Posterior vena cava (tissue), 2 donors: Measurements from ENCODE around the gene NPBWR2. TPM values are rescaled to one million over a fixed set of nuclear protein-coding genes. Genes with fewer than 3 reads are reported as not detected.

Experiments used
- DNase-seq: peaks from one replicate; pipeline ENCODE4 v3.0.0-alpha.2; 2020; ENCODE audit warnings: low spot score
- intact Hi-C, 2 donors: fragments of 100-400 bp; cut with DNase I; formaldehyde crosslinking; loops; one replicate each; pipeline versions ENCODE4 v1.14.1 to v1.14.2; 2022 to 2023
- total RNA-seq, 2 donors: library from RNA; stranded (reverse); fragmentation: NEBNext Ultra II Directional; extraction: Animal tissue kit (Norgen Biotek cat#: 25700); gene quantifications; one replicate each; pipeline ENCODE4 v1.2.1, GENCODE V29; 2021
- donor health status: DM: yes; HTN: yes; CAD: no.
- donor health status: DM: yes; HTN: yes; CAD: no.

The NPBWR2 gene
- total RNA-seq, 2 donors from 2014 or later, result not detected

DNA sequence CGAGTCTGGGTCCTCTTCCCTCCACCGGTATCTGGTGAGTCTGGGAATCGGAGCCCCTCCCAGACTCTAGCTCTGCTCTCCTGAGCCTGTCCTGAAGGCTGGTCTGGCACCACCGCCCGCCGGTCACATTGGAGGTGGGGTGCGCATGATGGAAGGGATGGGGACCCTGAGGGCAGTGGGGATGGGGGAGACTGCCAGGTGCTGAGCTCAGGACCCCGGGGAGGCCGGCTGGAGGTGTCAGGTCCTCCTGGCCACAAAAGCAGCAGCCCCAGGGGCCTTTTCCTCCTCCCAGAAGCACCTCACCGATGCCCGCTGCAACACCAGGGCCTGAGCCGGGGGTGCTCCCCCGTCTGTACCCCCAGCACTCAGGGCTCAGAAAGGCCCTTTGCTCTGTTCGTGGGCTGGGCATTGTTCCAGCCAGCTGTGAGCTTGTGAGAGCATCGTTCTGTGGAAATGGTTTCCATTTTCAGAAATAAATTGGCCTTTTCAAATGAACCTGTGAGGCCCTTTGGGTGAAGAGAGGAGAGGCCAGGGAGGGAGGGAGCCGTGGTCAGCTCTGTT lies 2.5 kb upstream of the NPBWR2 start:
- intact Hi-C loops, result loop anchor here in 1 of 2 donors (10.0 kb wide), 1 partner anchor 75 kb away; the partner anchor contains the start of gene C20orf204
- peak; percentile 70 for DNase-seq

DNA sequence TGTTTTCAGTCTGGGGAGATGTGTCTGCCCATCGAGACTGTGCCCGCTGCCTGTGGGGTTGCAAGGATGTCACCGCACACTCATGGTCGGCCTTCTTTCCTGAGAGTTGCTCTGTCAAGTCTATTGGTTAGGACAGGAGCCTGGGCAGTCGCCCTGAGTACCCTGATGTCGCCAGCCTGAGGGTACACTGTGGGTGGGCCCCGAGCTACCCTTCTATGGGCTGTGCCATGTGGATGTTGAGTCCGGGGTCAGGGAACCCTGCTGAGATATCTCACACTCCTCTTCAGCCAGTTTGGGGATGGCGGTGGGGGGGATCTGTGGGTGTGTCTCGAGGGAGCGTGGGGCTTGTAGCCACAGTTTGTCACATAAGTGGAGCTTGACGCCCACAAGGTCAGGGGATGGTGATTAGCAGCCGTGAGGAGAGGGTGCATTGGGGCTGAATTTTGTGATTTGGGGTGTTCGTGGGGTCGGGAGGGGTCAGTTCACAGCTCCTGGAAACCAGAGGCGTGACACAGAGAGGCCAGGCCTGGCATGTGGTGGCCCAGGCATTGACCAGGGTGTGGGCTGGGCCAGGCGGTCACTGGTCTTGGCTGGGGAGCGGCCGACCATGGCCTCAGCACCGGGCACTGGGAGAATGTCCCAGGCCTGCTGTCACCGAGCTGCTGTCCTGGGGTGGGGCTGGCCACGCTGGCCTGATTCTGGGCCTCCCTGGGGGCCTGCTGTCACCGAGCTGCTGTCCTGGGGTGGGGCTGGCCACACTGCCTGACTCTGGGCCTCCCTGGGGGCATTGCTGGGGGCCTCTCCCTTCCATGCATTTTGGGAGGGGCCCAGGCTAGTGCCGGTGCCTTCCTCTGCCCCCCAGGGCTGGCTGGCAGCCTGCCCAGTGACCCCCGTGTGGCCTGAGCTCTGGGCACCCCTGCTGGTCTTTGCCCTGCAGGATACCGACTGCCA lies 1.6 kb upstream of the NPBWR2 start:
- intact Hi-C loops, result no loop called here
- peak; percentile 70 for DNase-seq

DNA sequence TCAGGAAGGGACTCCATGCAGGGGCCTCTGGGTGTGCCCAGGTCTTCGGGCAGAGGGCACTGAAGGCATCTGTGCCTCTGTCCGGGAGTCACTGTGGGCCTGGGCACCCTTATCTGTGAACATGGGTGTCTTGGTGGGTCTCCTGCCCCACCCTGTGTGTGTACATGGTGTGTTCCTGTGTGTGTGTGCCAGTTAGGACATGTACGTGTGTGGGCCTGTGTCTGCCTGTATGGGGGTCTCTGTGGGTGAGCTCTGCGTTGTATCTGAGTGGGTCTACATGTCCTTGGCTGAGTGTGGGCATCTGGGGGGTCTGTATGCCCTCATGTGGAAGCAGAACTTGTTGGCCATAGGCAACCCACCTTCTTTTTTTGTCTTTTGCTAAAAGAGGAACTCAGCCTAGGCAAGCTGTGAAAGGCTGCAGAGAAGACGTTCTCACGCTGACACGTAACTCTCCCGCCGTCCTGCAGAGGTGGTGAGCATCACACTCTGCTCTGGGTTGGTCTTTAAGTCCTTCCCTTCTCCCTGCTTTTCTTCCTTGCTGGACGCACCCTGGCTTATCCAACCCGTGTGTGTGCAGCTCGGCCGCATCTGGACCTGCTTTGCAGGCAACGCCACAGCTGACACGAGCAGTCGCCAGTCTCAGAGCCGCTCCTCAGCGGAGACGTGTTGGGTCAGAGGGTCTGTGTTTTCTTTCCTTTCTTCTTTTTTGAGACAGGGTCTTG lies 532 bp upstream of the NPBWR2 start:
- DNase-seq, result peak; percentile 70
- intact Hi-C loops, result no loop called here

DNA sequence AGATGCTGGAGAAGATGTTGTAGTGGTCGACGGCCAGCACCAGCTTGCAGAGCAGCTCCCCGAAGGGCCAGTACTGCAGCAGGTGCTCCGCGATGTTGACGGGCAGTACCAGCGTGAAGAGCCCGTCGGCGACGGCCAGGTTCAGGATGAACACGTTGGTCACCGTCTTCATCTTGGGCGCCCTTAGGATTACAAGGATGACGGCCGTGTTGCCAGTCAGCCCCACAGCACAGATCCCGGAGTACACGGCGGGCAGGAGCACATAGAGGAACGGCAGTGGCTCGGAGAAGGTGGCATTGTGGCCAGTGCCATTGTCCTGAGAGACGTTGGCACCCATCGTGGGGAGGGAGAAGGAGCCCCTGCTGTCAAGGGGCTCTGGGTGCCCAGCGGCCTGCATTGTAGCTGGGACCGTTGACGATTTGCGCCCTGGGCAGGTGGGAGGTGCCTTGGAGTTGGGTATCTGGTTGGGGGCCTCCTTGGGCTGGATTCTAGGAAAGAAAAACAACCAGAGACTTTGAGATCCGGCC lies 867 bp downstream of the NPBWR2 start:
- intact Hi-C loops, result no loop called here
- peak; percentile 73 for DNase-seq

DNA sequence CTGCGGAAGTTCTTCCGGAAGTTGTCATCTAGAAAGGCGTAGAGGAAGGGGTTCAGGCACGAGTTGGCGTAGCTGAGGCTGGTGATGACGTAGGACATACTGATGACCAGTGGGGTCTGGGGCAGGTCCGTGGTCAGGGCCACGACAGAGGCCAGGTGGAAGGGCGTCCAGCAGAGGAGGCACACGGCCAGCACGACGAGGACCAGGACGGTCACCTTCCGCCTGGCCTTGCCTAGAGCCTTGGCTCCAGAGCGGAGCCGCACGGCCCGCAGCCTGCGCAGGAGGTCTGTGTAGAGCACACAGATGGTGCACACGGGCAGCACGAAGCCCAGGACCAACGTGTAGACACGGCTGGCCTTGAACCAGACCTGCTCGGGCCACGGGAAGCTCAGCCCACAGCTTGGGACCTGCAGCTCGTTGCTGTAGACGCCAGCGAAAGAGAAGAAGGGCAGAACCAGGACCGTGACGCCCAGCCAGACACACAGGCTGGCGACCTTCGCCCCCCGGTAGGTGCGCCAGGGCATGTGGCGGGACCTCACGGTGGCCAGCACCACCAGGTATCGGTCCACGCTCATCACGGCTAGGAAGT lies 1.4 kb downstream of the NPBWR2 start:
- intact Hi-C loops, result no loop called here
- DNase-seq, result peak; percentile 49

DNA sequence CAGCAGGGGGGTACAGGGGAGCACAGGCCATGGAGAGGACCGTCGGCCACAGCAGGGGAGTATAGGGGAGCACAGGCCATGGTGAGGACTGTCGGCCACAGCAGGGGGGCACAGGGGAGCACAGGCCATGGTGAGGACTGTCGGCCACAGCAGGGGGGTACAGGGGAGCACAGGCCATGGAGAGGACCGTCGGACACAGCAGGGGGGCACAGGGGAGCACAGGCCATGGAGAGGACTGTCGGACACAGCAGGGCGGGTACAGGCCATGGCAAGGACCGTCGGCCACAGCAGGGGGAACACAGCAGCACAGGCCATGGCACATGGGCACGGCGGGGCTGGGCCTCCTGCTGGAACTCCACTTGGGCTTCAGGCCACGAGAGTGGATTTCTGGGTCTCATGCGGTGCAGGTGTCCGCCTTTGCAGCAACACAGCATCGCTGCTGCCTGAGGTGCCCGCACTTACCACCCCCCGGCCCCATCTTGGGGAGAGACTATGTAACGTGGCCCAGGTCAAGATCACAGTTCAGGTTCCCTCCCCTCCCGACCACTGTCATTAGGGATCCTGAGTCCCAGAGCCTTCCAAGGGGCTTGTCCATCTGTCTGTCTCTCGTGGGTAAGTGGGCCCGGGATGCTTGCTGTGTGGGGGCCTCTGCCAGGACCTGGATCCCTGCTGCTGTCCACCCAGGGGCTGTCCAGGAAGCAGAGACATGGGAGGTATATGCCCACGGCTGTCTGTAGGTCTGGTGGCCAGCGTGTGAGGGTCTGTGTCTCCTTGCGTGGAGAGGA lies 2.5 kb downstream of the NPBWR2 start:
- DNase-seq, result peak; percentile 59
- intact Hi-C loops, result no loop called here

DNA sequence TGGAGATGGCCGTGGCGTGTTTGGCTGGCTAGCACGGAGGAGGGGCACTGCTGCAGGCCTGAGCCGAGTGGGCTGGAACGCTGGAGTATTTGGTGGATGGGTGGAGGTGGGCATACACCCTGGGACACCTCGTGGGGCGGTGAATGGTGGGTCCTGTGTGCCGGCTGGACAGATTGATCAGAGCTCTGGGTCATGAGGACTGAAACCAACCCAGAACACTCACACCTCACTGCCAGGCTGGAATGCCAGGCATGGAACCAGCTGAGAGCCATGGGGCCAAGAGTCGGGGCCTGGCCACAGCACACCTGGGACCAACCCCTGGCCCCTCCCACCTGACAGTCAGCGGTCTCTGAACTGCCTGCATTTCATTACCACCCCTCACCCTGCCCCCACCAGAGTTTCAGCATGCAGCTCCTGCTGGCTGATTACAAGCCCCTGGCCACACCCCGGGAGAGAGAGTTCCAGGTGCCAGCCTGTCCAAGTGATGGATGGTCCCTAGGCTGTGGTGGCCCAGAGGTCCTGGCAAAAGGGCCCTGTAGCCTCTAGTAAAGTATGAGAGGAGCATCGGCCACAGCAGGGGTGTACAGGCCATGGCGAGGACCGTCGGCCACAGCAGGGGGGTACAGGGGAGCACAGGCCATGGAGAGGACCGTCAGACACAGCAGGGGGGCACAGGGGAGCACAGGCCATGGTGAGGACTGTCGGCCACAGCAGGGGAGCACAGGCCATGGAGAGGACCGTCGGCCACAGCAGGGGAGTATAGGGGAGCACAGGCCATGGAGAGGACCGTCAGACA lies 3.3 kb downstream of the NPBWR2 start:
- intact Hi-C loops, result no loop called here
- DNase-seq, result peak; percentile 68

DNA sequence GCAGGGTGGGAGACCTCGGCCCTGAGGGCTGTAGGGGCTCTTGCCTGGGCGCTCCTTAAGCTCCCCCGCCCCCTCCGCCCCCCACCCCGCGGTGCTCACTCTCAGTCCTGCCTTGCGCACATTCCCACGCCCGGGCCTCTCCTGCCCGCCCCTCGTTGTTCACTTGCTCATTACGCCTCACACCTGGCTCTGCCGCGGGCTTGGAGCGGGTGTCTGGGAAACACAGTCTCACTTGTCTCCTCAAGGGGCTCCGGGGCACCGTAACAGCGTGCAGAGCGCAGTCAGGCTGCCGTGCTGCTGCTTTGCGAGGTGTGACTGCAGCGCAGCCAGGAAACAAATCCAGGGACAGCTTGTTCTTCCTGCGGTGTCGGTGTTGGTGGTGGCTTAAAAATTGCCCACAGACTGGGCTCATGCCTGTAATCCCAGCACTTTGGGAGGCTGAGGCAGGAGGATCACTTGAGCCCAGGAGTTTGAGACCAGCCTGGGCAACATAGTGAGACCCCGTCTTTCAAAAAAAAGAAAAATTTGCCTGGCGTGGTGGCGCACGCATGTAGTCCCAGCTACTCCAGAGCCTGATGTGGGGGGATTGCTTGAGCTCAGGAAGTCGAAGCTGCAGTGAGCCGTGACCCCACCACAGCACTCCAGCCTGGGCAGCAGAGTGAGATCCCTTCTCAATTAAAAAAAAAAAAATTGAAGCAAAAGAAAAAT lies 4.6 kb downstream of the NPBWR2 start:
- DNase-seq, result peak; percentile 58
- intact Hi-C loops, result no loop called here

DNA sequence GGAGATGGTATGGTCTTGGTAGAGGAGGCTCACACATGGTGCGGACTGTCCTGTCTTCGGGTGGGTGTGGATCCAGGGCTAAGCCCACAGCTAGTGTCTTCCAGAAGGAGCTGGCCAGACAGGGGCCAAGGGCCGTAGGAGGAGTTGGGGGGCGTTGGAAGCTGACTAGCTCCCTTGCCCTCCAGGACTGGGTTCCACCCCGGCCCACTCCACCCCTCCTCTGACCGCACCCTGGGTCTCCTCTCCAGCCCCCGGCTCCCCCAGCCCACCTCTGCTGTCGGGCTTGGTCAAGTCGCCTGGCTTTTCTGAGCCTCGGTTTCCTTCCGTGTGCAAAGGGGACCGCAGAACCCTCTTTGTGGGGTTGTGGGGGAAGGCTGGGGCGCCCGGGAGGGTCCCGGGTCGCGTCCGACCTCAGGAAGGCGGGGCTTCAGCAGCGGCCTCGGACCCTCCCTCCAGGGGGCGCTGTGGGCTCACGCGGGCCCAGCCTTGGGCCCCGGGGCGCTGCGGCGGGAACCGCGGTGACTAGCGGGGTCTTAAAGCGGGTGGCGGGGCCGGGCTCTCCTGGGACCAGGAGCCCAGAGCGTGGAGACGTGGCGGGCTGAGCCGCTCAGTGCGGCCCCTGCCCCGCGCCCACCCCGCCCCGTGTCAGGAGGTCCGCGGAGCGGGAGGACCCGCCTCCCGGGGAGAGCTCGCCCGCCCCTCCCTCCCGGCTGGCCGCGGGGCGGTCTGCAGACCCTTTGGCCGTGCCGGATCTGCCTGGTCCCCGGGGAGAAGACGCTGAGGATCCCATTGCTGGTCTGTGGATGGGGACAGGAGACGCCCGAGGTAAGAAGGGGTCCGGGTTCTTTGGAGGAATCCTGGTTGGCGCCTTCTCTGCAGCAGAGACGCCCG lies 5.4 kb downstream of the NPBWR2 start:
- peak; percentile 81 for DNase-seq
- intact Hi-C loops, result no loop called here

DNA sequence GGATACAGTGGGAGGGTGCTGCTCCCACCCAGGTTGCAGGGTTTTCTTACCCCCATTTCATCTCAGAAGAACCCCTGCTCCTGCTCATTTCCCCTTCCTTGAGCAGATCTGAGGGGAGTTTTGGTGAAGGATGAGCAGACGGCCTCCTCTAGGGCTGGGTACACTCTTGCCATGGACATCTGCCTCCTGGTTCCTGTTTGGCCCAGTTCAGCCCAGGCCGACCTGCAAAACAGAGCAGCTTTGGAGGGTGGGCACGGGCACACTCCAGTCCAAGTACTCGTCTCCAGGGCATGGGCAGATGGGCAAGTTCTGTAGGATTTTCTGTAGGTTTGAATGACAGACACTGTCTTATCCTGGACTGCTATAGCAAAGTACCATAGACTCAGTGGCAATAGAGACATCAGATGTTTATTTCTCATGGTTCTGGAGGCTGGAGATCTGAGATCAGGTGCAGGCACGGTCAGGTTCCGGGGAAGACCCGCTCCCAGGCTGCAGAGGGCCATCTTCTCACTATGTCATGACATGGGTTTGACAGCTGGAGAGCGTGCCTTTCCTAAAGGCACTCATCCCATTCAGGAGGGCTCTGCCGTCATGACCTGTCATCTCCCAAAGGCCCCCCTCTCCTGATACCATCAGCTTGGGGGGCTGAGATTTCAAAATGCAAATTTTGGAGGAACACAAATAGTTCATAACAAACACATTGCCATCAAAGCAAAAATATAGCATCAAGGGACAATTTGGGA lies 6.2 kb downstream of the NPBWR2 start:
- intact Hi-C loops, result no loop called here

DNA sequence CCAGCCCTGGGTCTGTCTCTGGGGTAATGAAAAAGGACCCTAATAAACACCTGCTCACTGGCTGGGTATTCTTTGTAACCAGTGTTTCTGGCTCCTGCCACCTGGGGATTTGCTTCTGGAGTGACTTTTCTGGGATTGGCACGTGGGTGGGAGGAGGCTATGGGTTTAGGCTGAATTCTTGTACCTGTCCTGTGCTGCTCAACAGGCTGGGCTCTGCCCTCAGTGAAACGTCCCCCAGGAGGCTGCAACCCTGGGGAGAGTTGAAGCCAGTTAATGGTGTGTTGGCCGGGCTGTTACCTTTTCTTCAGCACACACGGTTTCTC lies 6.8 kb downstream of the NPBWR2 start:
- intact Hi-C loops, result no loop called here
- no peak for DNase-seq

More for the DNA sequence above, 6.2 kb downstream of the NPBWR2 start:
- no peak for DNase-seq

DNA sequence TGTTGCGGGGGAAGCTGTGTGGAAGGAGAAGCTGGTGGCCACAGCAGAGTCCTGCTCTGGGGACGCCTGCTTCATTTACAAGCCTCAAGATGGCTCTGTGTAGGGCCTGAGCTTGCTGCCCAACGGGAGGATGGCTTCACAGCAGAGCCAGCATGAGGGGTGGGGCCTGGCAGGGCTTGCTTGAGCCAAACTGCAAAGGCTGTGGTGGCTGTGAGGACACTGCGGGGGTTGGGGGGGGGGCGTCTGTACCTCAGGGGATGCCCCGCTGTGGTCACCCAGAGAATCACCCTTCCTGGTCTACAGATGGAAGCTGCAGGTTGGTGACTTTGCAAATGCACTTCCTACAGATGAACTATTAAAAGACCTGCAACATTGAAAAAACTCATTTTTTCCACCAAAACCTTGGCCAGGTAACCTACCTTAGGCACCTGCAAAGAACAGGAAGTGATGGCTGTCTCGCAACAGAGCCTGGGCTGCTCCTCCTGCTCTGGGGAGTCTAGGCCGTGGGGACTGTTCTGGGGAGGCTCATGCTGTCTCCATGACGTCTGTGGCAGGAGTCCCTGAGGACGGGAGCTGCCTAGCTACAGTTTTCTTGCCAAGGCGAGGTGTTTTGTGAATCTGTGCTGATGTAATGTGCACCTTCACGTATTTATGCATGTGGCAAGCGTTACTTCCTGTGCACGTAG lies 7.3 kb downstream of the NPBWR2 start:
- DNase-seq, result no peak
- intact Hi-C loops, result no loop called here

DNA sequence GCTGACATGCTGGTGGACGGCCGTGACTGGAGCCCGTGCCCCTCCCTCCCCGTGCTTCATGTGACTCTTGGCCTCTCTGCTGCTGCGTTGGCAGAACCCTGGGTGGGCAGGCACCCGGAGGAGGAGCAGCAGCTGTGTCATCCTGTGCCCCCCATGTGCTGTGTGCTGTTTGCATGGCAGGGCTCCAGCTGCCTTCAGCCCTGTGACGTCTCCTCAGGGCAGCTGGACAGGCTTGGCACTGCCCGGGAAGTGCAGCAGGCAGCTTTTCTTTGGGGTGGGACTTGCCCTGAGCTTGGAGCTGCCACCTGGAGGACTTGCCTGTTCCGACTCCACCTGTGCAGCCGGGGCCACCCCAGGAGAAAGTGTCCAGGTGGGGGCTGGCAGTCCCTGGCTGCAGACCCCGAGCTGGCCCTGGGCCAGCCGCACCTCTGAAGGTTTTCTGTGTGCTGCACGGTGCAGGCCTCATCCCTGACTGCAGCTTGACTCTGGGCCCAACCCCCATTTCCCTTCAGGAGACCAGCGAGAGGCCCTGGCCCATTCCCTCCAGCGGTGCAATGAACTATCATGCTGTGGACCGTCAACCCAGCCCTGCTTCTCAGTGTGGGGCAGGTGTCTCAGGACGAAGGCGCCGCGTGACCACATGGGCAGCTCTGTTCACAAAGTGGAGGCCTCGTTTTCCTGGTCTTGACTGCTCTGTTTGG lies 8.1 kb downstream of the NPBWR2 start:
- intact Hi-C loops, result no loop called here
- DNase-seq, result no peak

DNA sequence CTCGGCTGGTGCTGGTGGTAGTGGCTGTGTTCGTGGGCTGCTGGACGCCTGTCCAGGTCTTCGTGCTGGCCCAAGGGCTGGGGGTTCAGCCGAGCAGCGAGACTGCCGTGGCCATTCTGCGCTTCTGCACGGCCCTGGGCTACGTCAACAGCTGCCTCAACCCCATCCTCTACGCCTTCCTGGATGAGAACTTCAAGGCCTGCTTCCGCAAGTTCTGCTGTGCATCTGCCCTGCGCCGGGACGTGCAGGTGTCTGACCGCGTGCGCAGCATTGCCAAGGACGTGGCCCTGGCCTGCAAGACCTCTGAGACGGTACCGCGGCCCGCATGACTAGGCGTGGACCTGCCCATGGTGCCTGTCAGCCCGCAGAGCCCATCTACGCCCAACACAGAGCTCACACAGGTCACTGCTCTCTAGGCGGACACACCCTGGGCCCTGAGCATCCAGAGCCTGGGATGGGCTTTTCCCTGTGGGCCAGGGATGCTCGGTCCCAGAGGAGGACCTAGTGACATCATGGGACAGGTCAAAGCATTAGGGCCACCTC lies 8.8 kb downstream of the NPBWR2 start:
- intact Hi-C loops, result no loop called here
- DNase-seq, result no peak
